Non-pigmented ciliary epithelial cell (primary cell): Measurements from ENCODE around the gene TMEM108.
"Not testable (repeated sequence)": the region's sequence is repeated elsewhere in the genome, so short reads cannot be mapped to it uniquely, and the experiment has no call there.

Experiments used
- DNase-seq: peaks from one replicate; pipeline ENCODE4 v3.0.0-alpha.2; 2010; ENCODE audit warnings: low read depth

TMEM108 gene

GRCh38 chr3:133038089-133038730 is at the start of gene TMEM108:
Gene TMEM108, plus strand, starts transcription at chr3:133038391.
- DNase-seq: no peak

GRCh38 chr3:132995971-132996370 is 42.2 kb upstream of the TMEM108 start:
- DNase-seq: no peak

- DNase-seq: no peak
Observed at GRCh38 chr3:132997404-132998185, 40.6 kb upstream of the TMEM108 start.

GRCh38 chr3:133005032-133005431 is 33.2 kb upstream of the TMEM108 start:
- DNase-seq: not testable (repeated sequence)

GRCh38 chr3:133007601-133008000 is 30.6 kb upstream of the TMEM108 start:
- no peak for DNase-seq

- no peak for DNase-seq
Observed at GRCh38 chr3:133014325-133014724, 23.9 kb upstream of the TMEM108 start.

GRCh38 chr3:133015573-133015972 is 22.6 kb upstream of the TMEM108 start:
- DNase-seq: not testable (repeated sequence)

- DNase-seq: no peak
Observed at GRCh38 chr3:133016838-133017309, 21.3 kb upstream of the TMEM108 start.

GRCh38 chr3:133018921-133019320 is 19.3 kb upstream of the TMEM108 start:
- no peak for DNase-seq

- no peak for DNase-seq
Observed at GRCh38 chr3:133021206-133021605, 17.0 kb upstream of the TMEM108 start.

GRCh38 chr3:133023362-133023761 is 14.8 kb upstream of the TMEM108 start:
- DNase-seq: no peak

GRCh38 chr3:133025546-133025945 is 12.6 kb upstream of the TMEM108 start:
- no peak for DNase-seq

GRCh38 chr3:133032301-133032700 is 5.9 kb upstream of the TMEM108 start:
- no peak for DNase-seq

- no peak for DNase-seq
Observed at GRCh38 chr3:133037436-133037835, 755 bp upstream of the TMEM108 start.

GRCh38 chr3:133038731-133039375 is 662 bp downstream of the TMEM108 start:
- DNase-seq: no peak

- peak; percentile 47 for DNase-seq
Observed at GRCh38 chr3:133040696-133041523, 2.7 kb downstream of the TMEM108 start.

- no peak for DNase-seq
Observed at GRCh38 chr3:133041524-133041829, 3.3 kb downstream of the TMEM108 start.

GRCh38 chr3:133042778-133043177 is 4.6 kb downstream of the TMEM108 start:
- DNase-seq: no peak

- no peak for DNase-seq
Observed at GRCh38 chr3:133047980-133048379, 9.8 kb downstream of the TMEM108 start.

GRCh38 chr3:133049491-133049890 is 11.3 kb downstream of the TMEM108 start:
- DNase-seq: peak; percentile 31

GRCh38 chr3:133050891-133051290 is 12.7 kb downstream of the TMEM108 start:
- no peak for DNase-seq

- DNase-seq: no peak
Observed at GRCh38 chr3:133053532-133053931, 15.3 kb downstream of the TMEM108 start.
